Measurements from ENCODE around the gene CMC4.

Gene CMC4

GRCh38 chrX:155052738-155053498 lies 18.0 kb downstream of the CMC4 start:
- no peak for DNase-seq

GRCh38 chrX:155048977-155049619 lies 21.8 kb downstream of the CMC4 start:
- DNase-seq: no peak

GRCh38 chrX:155046811-155047528 lies 24.0 kb downstream of the CMC4 start:
- DNase-seq: no peak

- no peak for DNase-seq
Measured at GRCh38 chrX:155046129-155046810, 24.7 kb downstream of the CMC4 start.

GRCh38 chrX:155035688-155036087 lies 35.2 kb downstream of the CMC4 start:
- no peak for DNase-seq

GRCh38 chrX:155031657-155032056 lies 39.3 kb downstream of the CMC4 start:
- no peak for DNase-seq

- DNase-seq: no peak
Measured at GRCh38 chrX:155028877-155029291, 42.1 kb downstream of the CMC4 start.

- no peak for DNase-seq
Measured at GRCh38 chrX:155028129-155028528, 42.8 kb downstream of the CMC4 start.

GRCh38 chrX:155027509-155028066 lies 43.3 kb downstream of the CMC4 start:
- DNase-seq: peak; percentile 7

- peak; percentile 66 for DNase-seq
Measured at GRCh38 chrX:155026727-155027508, 44.0 kb downstream of the CMC4 start, which contains the start of gene FUNDC2. TSS of gene FUNDC2 (plus strand) at chrX:155026844. CDS start at chrX:155026939, 95 bp downstream.

GRCh38 chrX:155026420-155026726 lies 44.6 kb downstream of the CMC4 start:
- no peak for DNase-seq

- DNase-seq: no peak
Measured at GRCh38 chrX:155023907-155024833, 46.8 kb downstream of the CMC4 start.

GRCh38 chrX:155022585-155022984 lies 48.4 kb downstream of the CMC4 start, which contains the start of gene F8:
TSS of gene F8 (minus strand) at chrX:155022723. CDS start at chrX:155022552, 171 bp downstream.
- DNase-seq: no peak

- DNase-seq: no peak
Measured at GRCh38 chrX:155020591-155020990, 50.3 kb downstream of the CMC4 start.
